CD4-positive, alpha-beta T cell (primary cell): Measurements from ENCODE around the gene ARHGAP15. TPM values are rescaled to one million over a fixed set of nuclear protein-coding genes. Genes with fewer than 3 reads are reported as not detected.

ENCODE experiments used
- ATAC-seq: fragments of 200-7000 bp; cut with Tn5 transposase; one replicate; pipeline ENCODE4 v1.10.0; 2022; ENCODE audit warnings: mild to moderate bottlenecking; ENCODE audit not compliant: poor library complexity
- CTCF ChIA-PET: fragments of 350-600 bp; sonication (Branson Sonifier 250); formaldehyde crosslinking; loops from one replicate; lab custom pipeline; 2021; ENCODE audit warnings: antibody characterized with exemption, inconsistent platforms; lab: Charles Lee
- POLR2A ChIA-PET: fragments of 350-600 bp; sonication (Branson Sonifier 250); formaldehyde crosslinking; loops from one replicate; lab custom pipeline; 2021; ENCODE audit warnings: antibody characterized with exemption, inconsistent platforms; lab: Charles Lee
- DNase-seq, 14 experiments: peaks; one replicate each; pipeline ENCODE4 v3.0.0-alpha.2; 2013 to 2020; ENCODE audit warnings: mixed read lengths in 2 of 14
- H3K27ac ChIP-seq, 2 donors: one replicate each; pipeline versions ENCODE4 v1.5.1 to v1.7.0; 2013; ENCODE audit warnings: low read length in 2 of 2, low read depth in 1 of 2, mild to moderate bottlenecking in 1 of 2
- H3K27me3 ChIP-seq, 2 experiments: 1 replicate in 1 of 2; 2 replicates in 1 of 2; pipeline versions ENCODE4 v1.6.1 to v1.7.0; 2013; ENCODE audit warnings: low read length in 2 of 2, control low read depth in 1 of 2, mild to moderate bottlenecking in 1 of 2, moderate library complexity in 1 of 2; ENCODE audit not compliant: insufficient read depth in 2 of 2, control insufficient read depth in 1 of 2
- H3K36me3 ChIP-seq: one replicate; pipeline ENCODE4 v1.6.1; 2013; ENCODE audit warnings: low read length, control low read depth; ENCODE audit not compliant: insufficient read depth
- H3K4me1 ChIP-seq: one replicate; pipeline ENCODE4 v1.6.1; 2013; ENCODE audit warnings: low read length, control low read depth; ENCODE audit not compliant: insufficient read depth
- H3K4me3 ChIP-seq: one replicate; pipeline ENCODE4 v1.5.1; 2013; ENCODE audit warnings: mild to moderate bottlenecking, low read length, moderate library complexity
- H3K9me3 ChIP-seq, 2 experiments: 1 replicate in 1 of 2; 2 replicates in 1 of 2; pipeline versions ENCODE4 v1.6.1 to v1.7.0; 2013; ENCODE audit warnings: low read length in 2 of 2, mild to moderate bottlenecking in 2 of 2, control low read depth in 1 of 2, moderate library complexity in 1 of 2; ENCODE audit not compliant: control insufficient read depth in 1 of 2, insufficient read depth in 1 of 2
- H3K27ac Mint-ChIP-seq: one replicate; pipeline ENCODE4 v1.8.0; 2020; ENCODE audit warnings: mixed read lengths
- H3K27me3 Mint-ChIP-seq: one replicate; pipeline ENCODE4 v1.8.0; 2021; ENCODE audit warnings: mixed read lengths
- H3K36me3 Mint-ChIP-seq: one replicate; pipeline ENCODE4 v1.8.0; 2021; ENCODE audit warnings: low read depth, mixed read lengths
- H3K4me1 Mint-ChIP-seq: one replicate; pipeline ENCODE4 v1.8.0; 2021; ENCODE audit warnings: low read depth, mixed read lengths
- H3K4me3 Mint-ChIP-seq: one replicate; pipeline ENCODE4 v1.8.0; 2020; ENCODE audit warnings: mild to moderate bottlenecking, mixed read lengths
- H3K9me3 Mint-ChIP-seq: one replicate; pipeline ENCODE4 v1.8.0; 2020; ENCODE audit warnings: mixed read lengths
- CTCF ChIP-seq: fragments of 200-600 bp; IDR thresholded peaks from one replicate; pipeline ENCODE4 v1.8.0; 2022; ENCODE audit warnings: antibody characterized with exemption, mild to moderate bottlenecking
- intact Hi-C, 2 experiments: fragments of 100-400 bp; cut with DNase I in 1 of 2; cut with micrococcal nuclease in 1 of 2; formaldehyde crosslinking; loops; one replicate each; pipeline versions ENCODE4 v1.15.1 to v1.9.0; 2023 to 2025; cut with DNase I, micrococcal nuclease
- total RNA-seq, 174 experiments: library from RNA in 2 of 174; stranded (reverse) in 2 of 174; gene quantifications; one replicate each; pipeline ENCODE4 v1.2.3 and lab custom pipeline; 2021 to 2026

ARHGAP15 gene
- total RNA-seq, 2 experiments from 2014 or later = 158 to 165 TPM

DNA sequence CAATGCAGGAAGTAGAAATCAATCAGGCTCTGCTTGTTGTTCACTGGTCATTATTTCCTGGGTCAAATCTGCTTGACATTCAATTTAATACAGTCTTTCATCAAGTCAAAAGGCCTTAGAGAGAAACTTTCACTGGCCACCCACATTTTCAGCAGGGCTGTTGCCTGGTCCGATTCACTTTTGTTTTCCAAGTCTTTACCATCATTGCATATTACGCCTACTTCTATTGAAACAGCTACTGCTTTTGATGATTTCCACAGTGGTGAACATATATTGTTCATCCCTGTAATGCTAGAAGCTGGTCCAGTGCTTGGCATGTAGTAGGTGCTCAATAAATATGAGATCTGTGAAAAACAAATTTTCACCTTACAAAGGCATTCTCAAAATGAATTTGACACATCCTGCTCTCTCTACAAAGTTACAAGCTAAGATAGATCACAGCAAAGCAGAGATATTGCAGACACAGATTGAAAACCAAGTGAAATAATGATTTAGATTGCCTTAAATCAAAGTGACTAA is 600.1 kb downstream of the ARHGAP15 start:
- peaks cover 17% of the 10 kb centered on the region for H3K36me3 ChIP-seq
- no peak overlapping the region for H3K27ac ChIP-seq
- Mint-ChIP-seq H3K4me1 (peaks cover 71% of the 10 kb centered on the region), H3K27me3 (no peaks in the 10 kb centered on the region), H3K27ac (peak overlapping the region; percentile 77), H3K4me3 (no peak overlapping the region), H3K9me3 (no peaks in the 10 kb centered on the region), H3K36me3 (peaks cover 67% of the 10 kb centered on the region)
- intact Hi-C loops = no loop called here
- H3K27me3 ChIP-seq = no peaks in the 10 kb centered on the region
- POLR2A ChIA-PET = no interaction called here
- H3K4me1 ChIP-seq = peaks cover 5% of the 10 kb centered on the region
- CTCF ChIA-PET = no interaction called here
- ATAC-seq (no peak), DNase-seq (no peak)
- no peaks in the 10 kb centered on the region for H3K9me3 ChIP-seq
- no peak overlapping the region for H3K4me3 ChIP-seq
- TF ChIP-seq CTCF = no peak

- Histone ChIP-seq H3K27ac (no peak overlapping the region), H3K9me3 (no peaks in the 10 kb centered on the region), H3K4me1 (peaks cover 5% of the 10 kb centered on the region), H3K36me3 (peaks cover 17% of the 10 kb centered on the region), H3K4me3 (no peak overlapping the region), H3K27me3 (no peaks in the 10 kb centered on the region)
- H3K27me3 Mint-ChIP-seq = no peaks in the 10 kb centered on the region
- peaks cover 67% of the 10 kb centered on the region for H3K4me1 Mint-ChIP-seq
- no peaks in the 10 kb centered on the region for H3K9me3 Mint-ChIP-seq
- H3K36me3 Mint-ChIP-seq = peaks cover 67% of the 10 kb centered on the region
- POLR2A ChIA-PET = no interaction called here
- no peak for TF ChIP-seq CTCF
- no peak overlapping the region for H3K4me3 Mint-ChIP-seq
- peak in 4 of 14 experiments; percentile 6 to 45 (median 36) for DNase-seq
- peak; percentile 74 for ATAC-seq
- H3K27ac Mint-ChIP-seq = peak overlapping the region; percentile 77
- intact Hi-C loops = no loop called here
- CTCF ChIA-PET = no interaction called here
Observed at GRCh38 chr2:143730155-143730952, 601.1 kb downstream of the ARHGAP15 start.

- peaks cover 67% of the 10 kb centered on the region for H3K36me3 Mint-ChIP-seq
- H3K27ac Mint-ChIP-seq = peak overlapping the region; percentile 77
Observed at GRCh38 chr2:143730953-143731260, 601.7 kb downstream of the ARHGAP15 start.

More at GRCh38 chr2:143730953-143731260, 601.7 kb downstream of the ARHGAP15 start:
- Histone ChIP-seq H3K9me3 (no peaks in the 10 kb centered on the region), H3K4me1 (peaks cover 5% of the 10 kb centered on the region), H3K27me3 (no peaks in the 10 kb centered on the region), H3K4me3 (no peak overlapping the region), H3K36me3 (peaks cover 19% of the 10 kb centered on the region), H3K27ac (no peak overlapping the region)
- Mint-ChIP-seq H3K4me3 (no peak overlapping the region), H3K9me3 (no peaks in the 10 kb centered on the region), H3K4me1 (peaks cover 62% of the 10 kb centered on the region), H3K27me3 (no peaks in the 10 kb centered on the region)
- ChIA-PET POLR2A (no interaction called here), CTCF (no interaction called here)
- DNase-seq (peak in 2 of 14 experiments; percentile 15), ATAC-seq (no peak)
- TF ChIP-seq CTCF = no peak
- intact Hi-C loops = no loop called here
